B cell (primary cell): ENCODE data around the gene CEP128. TPM values are rescaled to one million over a fixed set of nuclear protein-coding genes. Genes with fewer than 3 reads are reported as not detected.

ENCODE experiments used
- ATAC-seq: fragments of 200-7000 bp; cut with Tn5 transposase; one replicate; pipeline ENCODE4 v1.10.0; 2021; ENCODE audit warnings: low read depth, mild to moderate bottlenecking, moderate number of reproducible peaks, moderate library complexity
- CTCF ChIA-PET: fragments of 350-600 bp; sonication (Branson Sonifier 250); formaldehyde crosslinking; loops from one replicate; lab custom pipeline; 2021; ENCODE audit warnings: antibody characterized with exemption, inconsistent platforms; lab: Charles Lee
- POLR2A ChIA-PET: fragments of 350-600 bp; sonication (Branson Sonifier 250); formaldehyde crosslinking; loops from one replicate; lab custom pipeline; 2021; ENCODE audit warnings: antibody characterized with exemption; lab: Charles Lee
- DNase-seq: peaks from one replicate; pipeline ENCODE4 v3.0.0; 2013
- H2AFZ ChIP-seq: 2 replicates; pipeline ENCODE4 v1.6.1; 2012; ENCODE audit warnings: mild to moderate bottlenecking, low read depth, low read length; ENCODE audit not compliant: insufficient read depth, poor library complexity, severe bottlenecking
- H3K27ac ChIP-seq, 2 donors: 1 replicate in 1 of 2; 2 replicates in 1 of 2; pipeline ENCODE4 v1.5.1; 2012 to 2013; ENCODE audit warnings: low read length in 2 of 2, mild to moderate bottlenecking in 2 of 2, moderate library complexity in 1 of 2
- H3K27me3 ChIP-seq, 4 experiments: fragments of 200-600 bp in 1 of 4; sonication (generic) in 1 of 4; replicated peaks in 1 of 4; 1 replicate in 2 of 4; 2 replicates in 2 of 4; pipeline versions ENCODE4 v1.6.1 to v1.7.0; 2013 to 2016; ENCODE audit warnings: low read length in 3 of 4, mild to moderate bottlenecking in 2 of 4, mixed read lengths in 1 of 4, moderate library complexity in 1 of 4; ENCODE audit not compliant: insufficient read depth in 4 of 4, control insufficient read depth in 3 of 4; ENCODE audit errors: control extremely low read depth in 1 of 4
- H3K36me3 ChIP-seq, 2 experiments: replicated peaks in 1 of 2; 1 replicate in 1 of 2; 2 replicates in 1 of 2; pipeline versions ENCODE4 v1.6.1 to v1.7.1; 2013; ENCODE audit warnings: low read length in 1 of 2; ENCODE audit not compliant: insufficient read depth in 2 of 2, control insufficient read depth in 1 of 2; ENCODE audit errors: control extremely low read depth in 1 of 2, extremely low read depth in 1 of 2
- H3K4me1 ChIP-seq, 2 donors: fragments of 200-600 bp in 1 of 2; sonication (generic) in 1 of 2; 1 replicate in 1 of 2; 2 replicates in 1 of 2; pipeline versions ENCODE4 v1.5.1 to v1.6.1; 2013 to 2017; ENCODE audit warnings: low read length in 2 of 2; ENCODE audit not compliant: control insufficient read depth in 2 of 2, insufficient read depth in 2 of 2
- H3K4me2 ChIP-seq: replicated peaks from 2 replicates; pipeline ENCODE3; 2012; ENCODE audit warnings: mild to moderate bottlenecking, low read depth, low read length; ENCODE audit not compliant: poor library complexity, severe bottlenecking
- H3K4me3 ChIP-seq, 5 experiments: fragments of 200-600 bp in 1 of 5; sonication (generic) in 1 of 5; 1 replicate in 3 of 5; 2 replicates in 2 of 5; pipeline versions ENCODE4 v1.5.1 to v1.7.0; 2011 to 2016; ENCODE audit warnings: low read length in 4 of 5, mild to moderate bottlenecking in 4 of 5, low read depth in 2 of 5, control low read depth in 1 of 5, moderate library complexity in 1 of 5; ENCODE audit not compliant: insufficient read depth in 1 of 5; ENCODE audit errors: control extremely low read depth in 1 of 5, extremely low read depth in 1 of 5
- H3K79me2 ChIP-seq: fragments of 200-600 bp; sonication (generic); one replicate; pipeline ENCODE4 v1.6.0; 2016; ENCODE audit warnings: low read length; ENCODE audit not compliant: control insufficient read depth, insufficient read depth
- H3K9ac ChIP-seq: fragments of 200-600 bp; sonication (generic); 2 replicates; pipeline ENCODE4 v1.6.1; 2017; ENCODE audit warnings: mild to moderate bottlenecking, low read length, moderate library complexity
- H3K9me3 ChIP-seq, 3 donors: one replicate each; pipeline versions ENCODE4 v1.6.1 to v1.7.1; 2013; ENCODE audit warnings: low read length in 2 of 3; ENCODE audit not compliant: control insufficient read depth in 2 of 3, insufficient read depth in 1 of 3; ENCODE audit errors: control extremely low read depth in 1 of 3
- H4K20me1 ChIP-seq: 2 replicates; pipeline ENCODE4 v1.6.0; 2012; ENCODE audit warnings: mild to moderate bottlenecking, low read length; ENCODE audit not compliant: insufficient read depth, control insufficient read depth, poor library complexity, severe bottlenecking
- H3K27ac Mint-ChIP-seq: one replicate; pipeline ENCODE4 v1.8.0; 2021; ENCODE audit warnings: mixed read lengths
- H3K27me3 Mint-ChIP-seq: one replicate; pipeline ENCODE4 v1.8.0; 2021; ENCODE audit warnings: mixed read lengths
- H3K4me1 Mint-ChIP-seq: one replicate; pipeline ENCODE4 v1.8.0; 2021; ENCODE audit warnings: mixed read lengths
- H3K4me3 Mint-ChIP-seq: one replicate; pipeline ENCODE4 v1.8.0; 2021; ENCODE audit warnings: mixed read lengths
- H3K9me3 Mint-ChIP-seq: one replicate; pipeline ENCODE4 v1.8.0; 2022; ENCODE audit warnings: mixed read lengths; ENCODE audit not compliant: insufficient read depth
- CTCF ChIP-seq: fragments of 200-600 bp; IDR thresholded peaks from one replicate; pipeline ENCODE4 v1.8.0; 2022; ENCODE audit warnings: antibody characterized with exemption, mild to moderate bottlenecking
- EZH2 ChIP-seq: IDR thresholded peaks from 2 replicates; pipeline ENCODE4 v1.6.1; 2012; ENCODE audit warnings: borderline replicate concordance, low read depth, mild to moderate bottlenecking, moderate library complexity, low read length; ENCODE audit not compliant: insufficient read depth, poor library complexity, severe bottlenecking
- WGBS: methylation state at CpG from one replicate; pipeline ENCODE4 v1.1.5; 2013; ENCODE audit warnings: missing lambda C conversion rate; ENCODE audit not compliant: insufficient coverage; 5-methylcytosine and 5-hydroxymethylcytosine counted together
- intact Hi-C: fragments of 100-400 bp; cut with micrococcal nuclease; formaldehyde crosslinking; loops from one replicate; pipeline ENCODE4 v1.10.0; 2022
- polyA plus RNA-seq: library from polyadenylated mRNA; depleted of rRNA; stranded (reverse); fragments of >200 nt; gene quantifications from 2 replicates; pipeline ENCODE4 v1.2.3, GENCODE V29; 2012
- total RNA-seq, 2 donors: library from RNA; stranded (reverse); fragments of 120-200 nt in 1 of 2; gene quantifications; 1 replicate in 1 of 2; 2 replicates in 1 of 2; pipeline versions ENCODE4 v1.2.3 to v1.2.4, GENCODE V29; 2013 to 2022

The CEP128 gene
- total and polyA plus RNA-seq, 2 donors (not counting 1 experiment from before 2014, with no cell fraction given) = 1.1 to 31.6 TPM

DNA sequence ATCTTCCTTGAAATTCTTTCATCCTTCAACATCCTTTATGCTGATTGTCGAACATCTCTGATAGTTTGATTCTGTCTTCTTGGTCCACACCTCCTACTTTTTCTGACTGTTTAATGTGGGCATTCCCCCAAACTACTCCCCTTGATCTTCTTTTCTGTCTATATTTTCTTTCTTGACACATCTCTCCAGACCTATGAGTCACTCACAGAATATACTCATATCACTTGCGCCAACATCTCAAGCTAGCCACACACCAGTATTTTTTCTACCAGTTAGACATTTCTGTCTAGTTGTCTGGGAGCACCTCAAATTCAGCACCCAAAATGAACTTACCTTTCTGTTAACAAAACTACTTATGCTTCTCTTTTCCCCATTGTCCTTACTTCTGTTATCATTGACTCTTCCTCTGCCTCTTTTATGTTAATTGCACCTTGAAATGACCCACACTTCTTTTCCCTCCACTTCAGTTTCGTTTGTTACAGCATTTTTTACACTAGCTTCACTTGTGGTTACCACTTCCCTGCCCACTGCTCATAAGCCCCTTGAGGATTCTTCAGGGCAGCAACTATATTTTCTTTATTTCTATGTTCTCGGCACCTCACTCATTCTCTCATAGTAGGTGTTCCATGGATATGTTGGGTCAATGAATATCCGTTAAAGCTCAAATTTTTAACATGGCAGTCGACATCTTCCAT is 47.3 kb upstream of the CEP128 start:
- ChIA-PET POLR2A (no interaction called here), CTCF (interaction anchor here (0.9 to 8.8 kb wide), 8 partner anchors 8 to 221 kb away, joined by 3 to 255 read pairs (median 5); partner anchors contain the start of gene TSHR)
- Histone ChIP-seq H3K9ac (no peak overlapping the region), H3K4me1 (peaks cover 3 to 6% of the 10 kb centered on the region in 2 donors), H2AFZ (no peak overlapping the region), H3K27ac (no peak overlapping the region), H3K36me3 (no peaks in the 10 kb centered on the region), H4K20me1 (no peaks in the 10 kb centered on the region), H3K4me2 (no peak overlapping the region), H3K9me3 (peaks cover 0 to 1% (median 0%) of the 10 kb centered on the region in 3 donors), H3K4me3 (no peak overlapping the region), H3K27me3 (peaks cover 0 to 2% (median 0%) of the 10 kb centered on the region in 4 experiments), H3K79me2 (no peaks in the 10 kb centered on the region)
- no peak for TF ChIP-seq CTCF
- TF ChIP-seq EZH2 = no peak
- H3K4me1 Mint-ChIP-seq = no peaks in the 10 kb centered on the region
- H3K4me3 Mint-ChIP-seq = no peak overlapping the region
- ATAC-seq = peak; percentile 41
- H3K27me3 Mint-ChIP-seq = peaks cover 17% of the 10 kb centered on the region
- DNase-seq = peak; percentile 12
- intact Hi-C loops = loop anchor here (5.0 kb wide), 1 partner anchor 932 kb away; no protein-coding TSS in a partner anchor
- no peak overlapping the region for H3K27ac Mint-ChIP-seq
- 44% methylated on average over 3 of the region's 6 CpGs for WGBS
- H3K9me3 Mint-ChIP-seq = no peaks in the 10 kb centered on the region

- H4K20me1 ChIP-seq = no peaks in the 10 kb centered on the region
- 78% methylated on average over 1 of the region's 1 CpG for WGBS
- H3K4me3 ChIP-seq = no peak overlapping the region
- H3K27me3 ChIP-seq = peaks cover 0 to 2% (median 0%) of the 10 kb centered on the region in 4 experiments
- Mint-ChIP-seq H3K27ac (no peak overlapping the region), H3K4me1 (no peaks in the 10 kb centered on the region), H3K9me3 (no peaks in the 10 kb centered on the region), H3K27me3 (peaks cover 19% of the 10 kb centered on the region), H3K4me3 (no peak overlapping the region)
- H3K9me3 ChIP-seq = peaks cover 0 to 1% (median 0%) of the 10 kb centered on the region in 3 donors
- TF ChIP-seq EZH2 (no peak), CTCF (no peak)
- POLR2A ChIA-PET = no interaction called here
- H3K79me2 ChIP-seq = no peaks in the 10 kb centered on the region
- CTCF ChIA-PET = interaction anchor here (1.0 to 8.8 kb wide), 14 partner anchors 9 to 233 kb away, joined by 3 to 255 read pairs (median 6); partner anchors contain the start of genes GTF2A1 and TSHR
- no peak overlapping the region for H3K27ac ChIP-seq
- H2AFZ ChIP-seq = no peak overlapping the region
- no peak overlapping the region for H3K9ac ChIP-seq
- DNase-seq (no peak), ATAC-seq (no peak)
- no peaks in the 10 kb centered on the region for H3K36me3 ChIP-seq
- intact Hi-C loops = loop anchor here (5.0 kb wide), 1 partner anchor 931 kb away; no protein-coding TSS in a partner anchor
- H3K4me2 ChIP-seq = no peak overlapping the region
- peaks cover 3 to 6% of the 10 kb centered on the region in 2 donors for H3K4me1 ChIP-seq
Observed at GRCh38 chr14:80988192-80988591, 46.7 kb upstream of the CEP128 start.
